Thyroid gland (tissue), 4 donors: Measurements from ENCODE around the gene NDUFS7. TPM values are rescaled to one million over a fixed set of nuclear protein-coding genes. Genes with fewer than 3 reads are reported as not detected.

Experiments
- DNase-seq, 2 donors: peaks; one replicate each; pipeline ENCODE4 v3.0.0-alpha.2; 2019
- H3K27ac ChIP-seq, 3 donors: fragments of 200-600 bp; sonication (generic); 1 replicate in 2 of 3; 2 replicates in 1 of 3; pipeline ENCODE4 v1.5.1; 2016 to 2019; ENCODE audit warnings: mild to moderate bottlenecking in 1 of 3, moderate library complexity in 1 of 3
- H3K27me3 ChIP-seq: fragments of 200-600 bp; sonication (generic); one replicate; pipeline ENCODE4 v1.5.1; 2019
- H3K36me3 ChIP-seq, 2 donors: fragments of 200-600 bp; sonication (generic); one replicate each; pipeline ENCODE4 v1.5.1; 2016 to 2019
- H3K4me1 ChIP-seq, 2 donors: fragments of 200-600 bp; sonication (generic); one replicate each; pipeline ENCODE4 v1.5.1; 2017 to 2019
- H3K4me3 ChIP-seq, 3 donors: fragments of 200-600 bp; sonication (generic); replicated peaks in 1 of 3; 1 replicate in 2 of 3; 2 replicates in 1 of 3; pipeline ENCODE4 v1.5.1; 2016; ENCODE audit warnings: mild to moderate bottlenecking in 1 of 3
- H3K9me3 ChIP-seq: fragments of 200-600 bp; sonication (generic); one replicate; pipeline ENCODE4 v1.5.1; 2017
- CTCF ChIP-seq, 6 experiments: fragments of 200-600 bp in 3 of 6; fragments of 450-650 bp in 3 of 6; sonication (generic) in 3 of 6; IDR thresholded peaks; one replicate each; pipeline ENCODE4 v1.5.1; 2016 to 2019; ENCODE audit warnings: antibody characterized with exemption in 6 of 6, mild to moderate bottlenecking in 2 of 6, inconsistent platforms in 1 of 6, moderate library complexity in 1 of 6
- POLR2A ChIP-seq, 2 donors: fragments of 450-650 bp; IDR thresholded peaks; one replicate each; pipeline ENCODE4 v1.6.1; 2017; ENCODE audit warnings: antibody characterized with exemption in 2 of 2, mild to moderate bottlenecking in 2 of 2, moderate library complexity in 1 of 2
- WGBS, 2 donors: methylation state at CpG; one replicate each; pipeline ENCODE4 v1.1.5; 2017; 5-methylcytosine and 5-hydroxymethylcytosine counted together
- intact Hi-C: fragments of 100-400 bp; cut with DNase I; formaldehyde crosslinking; loops from one replicate; pipeline ENCODE4 v1.15.1; 2023
- total RNA-seq, 4 donors: library from RNA; depleted of rRNA; stranded (reverse); fragments of >200 nt; gene quantifications; one replicate each; pipeline ENCODE4 v1.2.3, GENCODE V29; 2016

NDUFS7 gene
- total RNA-seq, 4 donors from 2014 or later: 75.2 to 185 (median 108) TPM

DNA sequence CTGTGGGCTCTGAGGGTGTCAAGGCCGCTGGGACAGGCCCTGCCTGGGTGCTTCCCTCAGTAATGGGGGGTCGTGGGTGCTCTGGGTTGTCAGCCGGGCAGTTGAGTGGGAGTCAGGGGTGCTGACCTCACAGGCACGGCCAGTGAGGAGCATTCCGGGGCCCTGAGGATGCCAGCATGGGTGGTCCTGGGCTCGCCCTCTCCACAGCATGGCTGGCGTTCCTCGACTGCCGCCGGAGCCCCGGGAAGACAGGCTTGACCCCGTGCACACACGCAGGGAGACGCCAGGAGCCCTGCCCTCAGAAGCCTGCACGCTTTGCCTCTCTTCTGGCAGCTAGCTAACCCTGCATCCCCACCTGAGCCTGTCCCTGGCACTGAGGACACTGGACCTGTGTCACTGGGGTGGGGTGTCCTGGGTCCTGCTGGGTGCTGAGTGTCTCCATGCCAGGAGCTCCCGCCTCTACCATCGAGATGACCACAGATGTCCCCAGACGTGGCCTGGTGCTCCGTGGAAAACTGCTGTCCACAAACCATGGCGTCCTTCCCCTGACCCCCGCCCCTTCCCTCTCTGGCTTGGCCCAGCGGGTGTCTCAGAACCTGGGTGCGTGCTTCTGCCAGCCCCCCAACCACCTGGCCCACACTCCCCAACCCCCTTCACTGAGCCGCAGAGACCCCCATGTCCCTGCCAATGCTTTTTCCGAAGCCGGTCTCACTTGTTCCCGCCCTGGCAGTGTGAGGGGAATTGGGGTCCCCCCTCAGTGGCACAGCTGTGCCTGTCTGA is 4.4 kb upstream of the NDUFS7 start:
- 83 to 86% methylated on average over 10 to 20 of the region's 27 CpGs for WGBS, 2 donors
- intact Hi-C loops: no loop called here
- H3K4me3 ChIP-seq: no peak overlapping the region

GRCh38 chr19:1379961-1380489 is 3.7 kb upstream of the NDUFS7 start:
- WGBS, 2 donors: 78 to 87% methylated on average over 8 to 12 of the region's 12 CpGs
- TF ChIP-seq POLR2A (IDR thresholded peaks at IDR 0.05) (no peak), CTCF (IDR thresholded peaks at IDR 0.05) (no peak)
- DNase-seq: no peak
- Histone ChIP-seq H3K27ac (no peak overlapping the region), H3K9me3 (no peaks in the 10 kb centered on the region), H3K36me3 (no peaks in the 10 kb centered on the region), H3K4me1 (peaks cover 6% of the 10 kb centered on the region in 2 donors), H3K27me3 (no peaks in the 10 kb centered on the region), H3K4me3 (no peak overlapping the region)
- intact Hi-C loops: no loop called here

More for the DNA sequence above, 4.4 kb upstream of the NDUFS7 start:
- no peak for DNase-seq
- Histone ChIP-seq H3K27ac (no peak overlapping the region), H3K27me3 (no peaks in the 10 kb centered on the region), H3K4me1 (no peaks in the 10 kb centered on the region), H3K9me3 (no peaks in the 10 kb centered on the region), H3K36me3 (peaks cover 0 to 1% of the 10 kb centered on the region in 2 donors)
- no peak for TF ChIP-seq CTCF (IDR thresholded peaks at IDR 0.05)
- TF ChIP-seq POLR2A (IDR thresholded peaks at IDR 0.05): no peak

- Histone ChIP-seq H3K27me3 (no peaks in the 10 kb centered on the region), H3K36me3 (no peaks in the 10 kb centered on the region), H3K4me3 (no peak overlapping the region), H3K27ac (no peak overlapping the region), H3K9me3 (no peaks in the 10 kb centered on the region), H3K4me1 (peaks cover 11 to 18% of the 10 kb centered on the region in 2 donors)
- TF ChIP-seq POLR2A (IDR thresholded peaks at IDR 0.05) (no peak), CTCF (IDR thresholded peaks at IDR 0.05) (no peak)
- intact Hi-C loops: no loop called here
- WGBS, 2 donors: 83 to 86% methylated on average over 2 to 3 of the region's 3 CpGs
- no peak for DNase-seq
These were observed 1.5 kb upstream of the NDUFS7 start for GRCh38 chr19:1382250-1382649.

GRCh38 chr19:1383017-1383311 is 743 bp upstream of the NDUFS7 start:
- intact Hi-C loops: no loop called here
- WGBS, 2 donors: 19% methylated on average over 9 of the region's 9 CpGs
- no peak for DNase-seq
- Histone ChIP-seq H3K4me1 (peaks cover 11 to 18% of the 10 kb centered on the region in 2 donors), H3K36me3 (no peaks in the 10 kb centered on the region), H3K4me3 (no peak overlapping the region), H3K27ac (no peak overlapping the region), H3K9me3 (no peaks in the 10 kb centered on the region), H3K27me3 (no peaks in the 10 kb centered on the region)
- TF ChIP-seq CTCF (IDR thresholded peaks at IDR 0.05) (no peak), POLR2A (IDR thresholded peaks at IDR 0.05) (no peak)

DNA sequence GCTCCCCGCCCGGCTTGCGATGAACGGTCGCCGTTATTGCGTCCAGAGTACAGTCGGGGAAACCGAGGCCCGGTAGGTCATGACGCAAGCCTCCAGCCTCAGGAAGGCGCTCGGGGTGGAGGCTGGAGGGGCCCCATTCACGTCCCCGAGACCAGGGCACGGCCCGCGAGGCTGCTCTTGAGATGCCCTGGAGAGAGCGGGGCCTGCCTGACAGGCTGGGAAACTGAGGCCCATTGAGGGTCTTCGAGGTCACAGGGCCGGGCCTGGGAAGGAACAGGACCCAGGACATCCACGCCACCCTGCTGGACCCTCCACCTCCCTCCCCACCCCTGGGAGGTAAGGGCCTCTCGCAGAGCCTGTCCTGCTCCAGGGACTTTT is 367 bp downstream of the NDUFS7 start:
- TF ChIP-seq CTCF (IDR thresholded peaks at IDR 0.05): no peak
- TF ChIP-seq POLR2A (IDR thresholded peaks at IDR 0.05): no peak
- no peak for DNase-seq
- peak overlapping the region; percentile 81 to 91 (median 88) for H3K4me3 ChIP-seq
- intact Hi-C loops: no loop called here
- H3K27me3 ChIP-seq: no peaks in the 10 kb centered on the region
- H3K27ac ChIP-seq: peak overlapping the region; percentile 75 to 87 (median 85)
- no peaks in the 10 kb centered on the region for H3K9me3 ChIP-seq
- WGBS, 2 donors: 0 to 1% methylated on average over 8 to 14 of the region's 23 CpGs
- H3K4me1 ChIP-seq: peaks cover 11 to 18% of the 10 kb centered on the region in 2 donors
- H3K36me3 ChIP-seq: peaks cover 7% of the 10 kb centered on the region in 2 donors
